Loucy (cell line): ENCODE measurements around the gene APOO.

ENCODE experiments used
- CTCF ChIP-seq: fragments of 200-600 bp; sonication (generic); conservative IDR thresholded peaks from 2 replicates; pipeline ENCODE4 v1.5.1; 2014; ENCODE audit warnings: mild to moderate bottlenecking, antibody characterized with exemption, low read length
- EZH2phosphoT487 ChIP-seq: fragments of 200-600 bp; IDR thresholded peaks from 2 replicates; pipeline ENCODE4 v1.6.1; 2018; ENCODE audit warnings: antibody characterized with exemption, mild to moderate bottlenecking, moderate library complexity, borderline replicate concordance

- TF ChIP-seq CTCF (no peak), EZH2phosphoT487 (no peak)
These were observed 46.7 kb upstream of the APOO start for GRCh38 chrX:23954396-23954795.
